ENCODE measurements around the gene CDK11A.
A peak's percentile ranks its signal among the peaks of the same experiment; 100 is the strongest.
"Not testable (repeated sequence)": the region's sequence is repeated elsewhere in the genome, so short reads cannot be mapped to it uniquely, and the experiment has no call there.

The CDK11A gene

DNA sequence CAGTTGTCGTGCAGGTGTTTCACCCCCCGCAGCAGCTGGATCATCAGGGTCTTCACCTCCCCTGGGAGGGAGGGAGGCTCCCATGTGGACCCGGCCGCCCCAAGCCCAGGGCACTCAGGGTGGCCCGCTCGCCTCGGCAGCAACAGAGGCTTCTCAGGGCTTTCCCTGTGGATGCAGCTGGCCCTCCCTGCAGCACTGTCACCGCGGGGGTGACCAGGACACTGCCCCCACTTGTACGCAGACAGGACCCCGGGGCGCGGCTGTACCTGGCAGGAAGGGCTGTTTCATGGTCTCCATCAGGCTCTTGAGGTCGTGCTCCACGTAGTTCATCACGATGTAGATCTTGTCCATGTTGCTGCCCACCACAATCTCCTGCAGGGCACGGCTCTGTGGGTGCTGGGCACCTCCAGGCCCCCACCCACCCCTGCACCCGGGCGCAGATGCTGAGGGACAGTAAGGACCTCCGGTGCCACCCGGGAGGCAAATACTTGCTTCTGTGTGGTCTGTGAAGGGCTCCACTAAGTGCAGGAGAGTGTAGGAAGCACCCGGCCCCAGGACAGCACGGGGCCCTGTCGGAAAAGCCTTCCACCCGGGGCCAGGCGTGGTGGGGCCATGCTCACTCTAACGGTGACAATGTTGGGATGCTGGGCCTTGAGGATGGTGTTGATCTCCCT is 19.7 kb downstream of the CDK11A start:
- not testable (repeated sequence) for H3K27me3 Mint-ChIP-seq, DNase-seq, ATAC-seq, H3K27ac Mint-ChIP-seq, H3K9me3 Mint-ChIP-seq, H3K4me3 Mint-ChIP-seq, H3K4me1 Mint-ChIP-seq

DNA sequence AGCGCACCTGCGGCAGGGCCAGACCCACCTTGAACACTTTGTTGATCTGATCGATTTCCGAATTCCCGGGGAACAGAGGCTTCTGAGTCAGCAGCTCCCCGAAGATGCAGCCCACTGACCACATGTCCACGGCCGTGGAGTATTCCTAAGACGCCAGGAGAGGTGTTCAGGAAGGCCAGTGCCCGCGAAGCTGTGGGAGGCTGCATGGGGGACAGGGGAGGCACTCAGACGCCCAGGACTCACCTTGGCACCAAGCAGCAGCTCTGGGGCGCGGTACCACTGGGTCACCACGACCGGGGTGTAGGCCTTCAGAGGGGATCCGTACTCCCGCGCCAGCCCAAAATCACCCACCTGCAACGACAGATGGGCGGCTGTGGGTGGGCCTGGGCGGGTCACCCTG is 20.4 kb downstream of the CDK11A start:
- H3K27ac Mint-ChIP-seq: no peak overlapping the region
- no peaks in the 10 kb centered on the region for H3K27me3 Mint-ChIP-seq
- no peaks in the 10 kb centered on the region for H3K4me1 Mint-ChIP-seq
- DNase-seq (no peak), ATAC-seq (no peak)
- H3K4me3 Mint-ChIP-seq: no peak overlapping the region
- H3K9me3 Mint-ChIP-seq: no peaks in the 10 kb centered on the region

DNA sequence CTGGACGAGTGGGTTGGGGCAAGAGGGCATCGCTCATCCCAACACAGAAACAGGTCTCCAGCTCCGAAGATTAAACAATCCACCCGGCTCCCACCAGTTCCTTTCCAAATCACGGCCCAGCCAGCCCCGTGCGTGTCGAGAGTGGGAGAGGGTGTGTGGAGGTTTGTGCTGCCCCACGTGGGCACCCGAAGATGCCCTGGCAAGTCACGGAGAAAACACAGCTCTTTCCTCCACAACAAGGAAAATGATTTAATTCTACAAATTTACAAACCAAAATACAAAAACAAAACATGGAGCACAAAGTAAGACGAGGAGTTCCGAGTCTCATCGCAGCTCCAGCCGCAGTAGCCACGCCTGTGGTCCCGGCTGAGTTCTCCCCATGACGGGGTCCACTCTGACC is 21.7 kb downstream of the CDK11A start:
- DNase-seq, H3K27me3 Mint-ChIP-seq, H3K9me3 Mint-ChIP-seq, H3K27ac Mint-ChIP-seq, H3K4me1 Mint-ChIP-seq, ATAC-seq, H3K4me3 Mint-ChIP-seq: not testable (repeated sequence)

DNA sequence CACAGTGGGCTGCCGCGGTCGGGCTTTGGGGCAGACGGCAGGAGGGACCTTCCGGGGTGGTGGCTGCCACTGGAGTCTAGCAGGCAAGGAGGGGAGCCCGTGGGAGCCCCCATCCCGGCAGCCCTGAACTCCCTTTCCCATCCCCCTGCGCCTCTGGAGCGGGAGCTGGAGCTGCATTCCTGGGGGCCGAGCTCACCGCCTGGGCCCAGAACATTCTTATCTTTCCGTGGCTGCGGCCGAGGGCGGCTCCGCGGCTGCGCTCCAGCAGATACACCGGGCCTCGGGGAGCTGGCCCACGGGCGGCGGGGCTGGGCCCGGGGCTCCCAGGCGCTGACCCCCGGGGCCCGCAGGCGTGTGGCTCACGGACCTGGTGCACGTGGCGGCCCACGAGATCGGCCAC is 23.6 kb downstream of the CDK11A start:
- DNase-seq, H3K4me1 Mint-ChIP-seq, H3K4me3 Mint-ChIP-seq, H3K27ac Mint-ChIP-seq, H3K27me3 Mint-ChIP-seq, ATAC-seq, H3K9me3 Mint-ChIP-seq: not testable (repeated sequence)

DNA sequence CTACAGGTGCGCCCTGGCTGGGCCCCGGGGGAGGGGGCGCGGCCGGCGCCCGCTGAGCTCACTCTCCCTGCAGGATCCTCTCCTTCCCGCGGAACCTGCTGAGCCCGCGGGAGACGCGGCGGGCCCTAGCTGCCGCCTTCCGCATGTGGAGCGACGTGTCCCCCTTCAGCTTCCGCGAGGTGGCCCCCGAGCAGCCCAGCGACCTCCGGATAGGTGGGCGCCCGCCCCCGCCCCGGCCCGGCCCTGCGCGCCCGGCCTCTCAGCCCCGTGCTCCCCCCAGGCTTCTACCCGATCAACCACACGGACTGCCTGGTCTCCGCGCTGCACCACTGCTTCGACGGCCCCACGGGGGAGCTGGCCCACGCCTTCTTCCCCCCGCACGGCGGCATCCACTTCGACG is 24.1 kb downstream of the CDK11A start:
- not testable (repeated sequence) for H3K4me1 Mint-ChIP-seq, H3K27ac Mint-ChIP-seq

DNA sequence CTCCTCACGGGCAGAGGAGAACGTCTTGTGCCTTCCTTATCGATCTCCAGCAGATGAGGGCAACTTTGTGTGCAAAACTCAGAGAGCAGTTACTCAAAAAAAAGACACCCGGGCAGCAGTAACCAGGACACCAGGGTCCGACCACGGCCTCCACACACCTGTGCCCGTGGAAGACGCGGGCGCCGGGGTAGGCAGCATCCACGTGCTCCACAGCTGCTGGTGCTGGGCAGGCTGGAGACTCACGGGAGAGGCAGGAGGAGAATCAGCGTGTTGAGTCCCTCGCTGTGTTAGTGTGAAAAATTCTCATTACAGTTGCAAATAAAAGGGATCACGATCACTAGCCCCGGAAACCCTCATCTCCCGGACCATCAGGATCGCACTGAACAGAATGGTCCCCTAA is 25.1 kb downstream of the CDK11A start:
- not testable (repeated sequence) for H3K27me3 Mint-ChIP-seq, DNase-seq, H3K4me1 Mint-ChIP-seq, H3K27ac Mint-ChIP-seq, ATAC-seq, H3K4me3 Mint-ChIP-seq, H3K9me3 Mint-ChIP-seq

More for the DNA sequence above, 24.1 kb downstream of the CDK11A start:
- not testable (repeated sequence) for DNase-seq, H3K27me3 Mint-ChIP-seq, H3K4me3 Mint-ChIP-seq, H3K9me3 Mint-ChIP-seq
- ATAC-seq: peak; percentile 21

DNA sequence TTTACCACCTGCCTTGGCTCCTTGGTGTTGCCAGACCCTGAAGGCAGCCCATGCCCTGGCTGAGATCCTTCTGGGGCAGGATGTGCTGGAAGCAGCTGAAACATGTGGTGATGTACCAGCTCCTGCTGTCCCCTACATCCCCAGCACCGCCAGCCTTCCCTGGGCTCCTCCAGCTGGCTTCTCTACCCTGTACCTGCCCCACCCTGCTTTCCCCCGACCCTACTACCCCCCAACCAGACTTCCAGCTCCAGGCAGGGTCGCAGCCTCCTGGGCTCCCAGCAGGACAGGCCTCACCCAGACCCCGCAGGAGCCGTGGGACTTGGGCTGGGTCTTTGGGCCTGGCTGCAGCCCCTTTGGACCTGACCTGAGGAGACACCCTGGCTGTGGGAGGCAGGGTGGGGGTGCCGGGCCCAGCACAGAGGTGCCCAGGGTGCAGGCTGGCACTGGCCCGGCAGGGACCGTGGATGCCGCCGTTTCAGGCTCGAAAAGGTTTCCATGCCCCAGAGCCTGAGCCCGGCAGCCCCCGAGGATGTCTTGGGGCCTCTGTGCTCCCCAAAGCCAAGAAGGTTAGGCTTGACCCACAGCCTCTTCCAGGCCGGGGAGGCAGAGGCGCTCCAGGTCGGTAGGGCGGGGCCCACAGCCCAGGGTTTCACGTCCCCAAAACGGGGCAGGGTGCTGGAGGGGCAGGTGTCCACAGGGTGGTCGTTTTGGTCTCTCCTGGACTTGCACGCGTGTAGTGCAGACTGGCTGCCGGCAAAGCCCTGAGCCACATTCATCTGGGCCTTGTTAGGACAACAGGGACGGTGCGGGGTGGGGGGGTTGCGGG is 26.6 kb downstream of the CDK11A start:
- not testable (repeated sequence) for H3K4me3 Mint-ChIP-seq, H3K4me1 Mint-ChIP-seq, H3K27me3 Mint-ChIP-seq, H3K9me3 Mint-ChIP-seq, DNase-seq, H3K27ac Mint-ChIP-seq, ATAC-seq

DNA sequence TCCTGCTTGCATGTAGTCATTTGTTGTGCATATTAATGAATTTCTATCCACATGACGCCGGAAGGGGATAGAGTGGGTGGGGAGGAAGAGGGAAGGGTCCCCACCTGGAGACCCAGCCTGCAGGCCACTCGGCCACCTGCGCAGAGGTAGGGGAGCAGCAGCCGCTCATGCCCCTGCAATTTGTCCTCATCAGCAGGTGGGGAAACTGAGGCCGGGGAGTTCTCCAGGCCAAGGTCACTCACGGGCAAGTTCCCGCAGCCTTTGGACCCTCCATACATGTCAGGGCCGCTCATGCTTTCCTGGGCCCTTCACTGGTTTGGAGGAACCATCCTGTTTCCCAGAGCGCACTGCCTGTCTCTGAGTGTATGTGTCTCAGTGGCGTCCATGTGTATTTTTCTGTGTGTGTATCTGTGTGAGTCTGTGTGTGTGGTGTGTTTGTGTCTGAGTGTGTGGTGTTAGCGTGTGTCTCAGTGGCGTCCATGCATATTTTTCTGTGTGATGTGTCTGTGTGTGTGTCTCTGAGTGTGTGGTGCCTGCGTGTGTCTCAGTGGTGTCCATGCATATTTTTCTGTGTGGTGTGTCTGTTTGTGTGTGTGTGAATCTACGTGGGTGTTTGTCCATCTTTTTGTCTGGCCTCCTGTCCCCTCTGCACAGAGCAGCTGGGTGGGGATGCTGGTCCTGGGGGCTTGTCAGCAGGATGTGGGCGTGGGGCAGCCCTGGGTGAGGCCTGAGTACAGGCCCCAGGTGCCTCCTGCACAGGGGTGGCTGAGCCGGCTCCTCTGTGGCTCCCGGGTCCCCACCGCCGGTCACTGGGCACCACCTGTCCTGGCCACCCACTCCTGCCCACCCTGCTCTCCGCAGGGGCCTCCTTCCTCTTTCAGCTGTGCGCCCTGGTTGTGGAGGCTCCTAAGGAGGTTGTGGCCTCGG is 27.5 kb downstream of the CDK11A start:
- not testable (repeated sequence) for H3K27ac Mint-ChIP-seq, H3K4me3 Mint-ChIP-seq, ATAC-seq, H3K27me3 Mint-ChIP-seq, H3K9me3 Mint-ChIP-seq, DNase-seq, H3K4me1 Mint-ChIP-seq

DNA sequence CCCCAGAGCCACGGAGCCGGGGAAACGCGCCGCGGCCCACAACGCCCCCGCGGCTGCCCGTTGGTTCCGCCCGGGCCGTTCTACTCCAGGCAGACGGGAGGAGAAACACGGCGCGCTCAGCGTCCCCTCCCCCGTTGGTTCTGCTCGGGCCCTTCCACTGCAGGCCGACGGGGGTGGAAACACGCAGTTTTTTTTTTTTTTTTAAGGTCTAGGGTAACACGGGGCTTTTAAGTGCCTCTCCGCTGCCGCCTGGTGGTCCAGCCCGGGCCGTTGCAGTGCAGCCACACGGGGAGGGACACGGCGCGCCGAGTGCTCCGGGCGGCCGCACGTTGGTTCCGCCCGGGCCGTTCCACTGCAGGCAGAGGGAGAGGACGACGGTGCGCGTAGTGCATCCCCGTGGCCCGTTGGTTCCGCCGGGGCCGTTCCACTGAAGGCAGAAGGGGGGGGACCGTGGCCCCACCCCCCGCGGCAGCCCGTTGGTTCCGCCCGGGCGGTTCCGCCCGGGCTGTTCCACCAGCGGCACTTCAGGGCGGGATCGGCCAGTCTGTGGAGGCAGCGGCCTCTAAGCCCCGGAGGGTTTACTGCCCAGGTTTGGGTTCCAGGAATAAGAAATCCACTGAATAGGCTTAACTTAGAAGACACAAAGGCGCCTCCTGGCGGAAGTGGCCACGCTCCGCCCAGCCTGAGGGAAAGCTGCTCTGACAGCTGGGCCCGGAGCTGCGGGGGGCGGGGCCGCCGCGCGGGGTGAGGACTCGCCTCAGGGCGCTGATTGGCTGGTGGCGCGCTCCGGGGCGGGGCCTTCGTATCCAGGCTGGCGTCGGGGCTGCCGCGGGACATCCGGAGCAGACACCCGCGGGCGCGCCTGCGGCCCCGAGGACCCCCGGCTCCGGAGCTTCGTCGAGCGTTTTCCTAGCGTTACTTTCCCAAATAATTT is 31.2 kb downstream of the CDK11A start, which contains the start of gene SLC35E2B:
TSS of gene SLC35E2B (minus strand) at position 82 of the 934 bp plus-strand sequence. CDS start 16,096 bp downstream, outside the sequence.
- H3K27ac Mint-ChIP-seq: peak within 1 kb of the TSS; percentile 94 to 99
- peak; percentile 87 for ATAC-seq
- peak; percentile 94 to 96 for DNase-seq
- H3K4me1 Mint-ChIP-seq: peaks cover 11% of the 10 kb centered on the region
- H3K27me3 Mint-ChIP-seq, H3K9me3 Mint-ChIP-seq: not testable (repeated sequence)
- H3K4me3 Mint-ChIP-seq: peak within 1 kb of the TSS; percentile 79 to 82

DNA sequence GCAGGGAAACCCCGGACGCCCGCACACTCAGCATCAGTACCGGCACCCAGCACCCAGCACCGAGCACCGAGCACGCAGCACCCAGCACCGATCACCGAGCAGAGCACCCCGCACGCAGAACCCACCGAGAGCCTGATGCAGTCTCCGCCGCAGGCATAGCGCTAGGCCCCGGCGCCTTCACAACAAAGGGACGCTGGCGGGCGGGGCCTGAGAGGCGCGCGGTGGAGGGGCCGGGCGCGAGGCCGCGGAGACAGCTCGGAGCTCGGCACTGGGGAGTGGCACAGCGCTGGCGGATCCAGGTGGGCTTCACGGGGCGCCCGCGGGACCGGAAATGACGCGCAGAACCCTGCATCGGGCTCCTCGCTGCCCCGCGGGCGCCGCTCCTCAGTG is 31.8 kb downstream of the CDK11A start:
- H3K9me3 Mint-ChIP-seq, H3K27me3 Mint-ChIP-seq: not testable (repeated sequence)
- DNase-seq (peak in 1 of 2 donors; percentile 83), ATAC-seq (peak; percentile 68)
- H3K27ac Mint-ChIP-seq: peak overlapping the region in 1 of 2 donors; percentile 99
- peaks cover 15% of the 10 kb centered on the region for H3K4me1 Mint-ChIP-seq
- peak overlapping the region; percentile 61 to 82 for H3K4me3 Mint-ChIP-seq

DNA sequence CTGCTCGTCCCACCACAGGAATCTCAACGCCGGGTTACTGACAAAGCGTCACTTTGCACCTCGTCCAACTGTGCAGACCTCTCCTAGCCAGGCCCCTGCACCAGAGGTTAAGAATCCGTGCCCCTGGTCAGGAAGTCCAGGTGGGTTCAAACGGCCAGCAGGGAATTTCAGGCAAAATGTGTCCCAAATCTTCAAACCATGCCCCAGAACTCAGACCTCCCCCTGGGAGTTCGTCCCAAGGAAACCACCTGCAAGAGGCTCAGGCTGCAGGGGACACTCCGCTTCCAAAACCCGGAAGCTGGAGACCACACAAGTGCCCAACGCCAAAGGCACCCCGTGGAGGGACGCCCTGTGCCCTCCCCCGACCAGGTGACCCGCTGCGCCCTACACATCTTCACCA is 32.7 kb downstream of the CDK11A start:
- not testable (repeated sequence) for DNase-seq, H3K9me3 Mint-ChIP-seq, ATAC-seq, H3K27ac Mint-ChIP-seq, H3K4me3 Mint-ChIP-seq, H3K27me3 Mint-ChIP-seq
- peaks cover 23% of the 10 kb centered on the region for H3K4me1 Mint-ChIP-seq

DNA sequence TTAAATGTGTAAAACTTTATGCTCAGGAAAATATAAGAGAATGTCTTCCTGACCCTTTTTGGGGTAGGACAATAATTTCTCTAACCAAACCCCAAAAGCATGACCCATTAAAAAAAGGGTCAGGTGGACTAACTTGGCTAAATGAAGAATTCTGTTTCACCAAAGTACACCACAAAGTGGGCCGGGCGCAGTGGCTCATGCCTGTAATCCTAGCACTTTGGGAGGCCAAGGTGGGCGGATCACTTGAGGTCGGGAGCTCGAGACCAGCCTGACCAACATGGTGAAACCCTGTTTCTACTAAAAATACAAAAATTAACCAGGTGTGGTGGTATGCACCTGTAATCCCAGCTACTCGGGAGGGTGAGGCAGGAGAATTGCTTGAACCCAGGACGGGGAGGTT is 34.6 kb downstream of the CDK11A start:
- peaks cover 33% of the 10 kb centered on the region for H3K4me1 Mint-ChIP-seq
- not testable (repeated sequence) for H3K9me3 Mint-ChIP-seq, ATAC-seq, DNase-seq, H3K4me3 Mint-ChIP-seq, H3K27me3 Mint-ChIP-seq, H3K27ac Mint-ChIP-seq

DNA sequence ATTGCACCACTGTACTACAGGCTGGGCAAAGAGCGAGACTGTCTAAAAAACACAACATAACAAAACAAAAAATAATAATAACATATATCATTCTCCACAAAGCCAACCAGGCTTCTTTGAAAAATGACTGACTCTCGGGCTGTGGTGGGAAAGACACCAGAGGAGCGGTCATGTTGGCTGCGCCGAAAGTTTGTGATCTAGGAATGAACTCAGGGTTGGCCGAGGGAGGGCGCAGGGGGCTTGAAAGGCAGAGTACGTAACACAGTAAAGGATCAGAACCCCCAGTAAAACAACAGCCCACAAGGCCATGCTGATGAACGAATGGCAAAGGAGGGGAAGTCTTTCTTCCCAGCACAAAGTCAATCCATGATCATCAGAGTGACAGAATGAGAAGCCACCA is 36.3 kb downstream of the CDK11A start:
- Mint-ChIP-seq H3K27me3 (no peaks in the 10 kb centered on the region), H3K4me1 (peaks cover 40% of the 10 kb centered on the region), H3K4me3 (no peak overlapping the region), H3K9me3 (no peaks in the 10 kb centered on the region), H3K27ac (peak overlapping the region in 1 of 2 donors; percentile 57)
- DNase-seq: no peak
- no peak for ATAC-seq

DNA sequence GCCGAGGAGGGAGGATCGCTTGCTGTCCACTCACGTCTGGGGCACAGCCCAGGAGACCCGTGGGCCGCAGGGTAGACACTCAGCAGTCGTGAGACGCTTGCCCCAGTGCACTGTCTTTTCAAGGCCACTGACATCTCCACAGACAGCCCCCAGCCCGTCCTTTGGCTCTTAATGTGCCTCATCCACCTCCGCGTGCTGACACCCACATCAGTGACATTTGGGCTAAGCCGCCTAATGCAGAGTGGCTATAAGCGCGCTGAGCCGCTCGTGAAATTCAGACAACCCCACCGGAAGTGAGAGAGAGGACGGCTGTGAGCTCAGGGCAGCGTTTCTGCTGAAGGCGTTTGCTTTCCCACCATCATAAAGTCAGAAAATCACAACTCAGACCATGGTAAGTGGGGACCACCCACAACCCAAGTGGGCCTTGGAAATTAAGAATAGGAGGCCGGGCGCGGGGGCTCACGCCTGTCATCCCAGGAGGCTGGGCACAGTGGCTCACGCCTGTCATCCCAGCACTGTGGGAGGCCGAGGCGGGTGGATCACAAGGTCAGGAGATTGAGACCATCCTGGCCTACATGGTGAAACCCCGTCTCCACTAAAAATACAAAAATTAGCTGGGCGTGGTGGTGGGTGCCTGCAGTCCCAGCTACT is 40.0 kb downstream of the CDK11A start:
- DNase-seq (no peak), ATAC-seq (no peak)
- H3K27me3 Mint-ChIP-seq: no peaks in the 10 kb centered on the region
- peaks cover 44% of the 10 kb centered on the region for H3K4me1 Mint-ChIP-seq
- H3K27ac Mint-ChIP-seq: peak overlapping the region in 1 of 2 donors; percentile 89
- no peaks in the 10 kb centered on the region for H3K9me3 Mint-ChIP-seq
- no peak overlapping the region for H3K4me3 Mint-ChIP-seq

All from stimulated activated naive CD8-positive, alpha-beta T cell treated with anti-CD3 and anti-CD28 coated beads, Interleukin-15, amount 100 ng/mL, for 72 hours (primary cell).